AG04450 (cell line): Measurements from ENCODE around the gene NACC2. TPM values are rescaled to one million over a fixed set of nuclear protein-coding genes. Genes with fewer than 3 reads are reported as not detected.

Experiments
- CTCF ChIA-PET: fragments of 300-600, 350-600 bp; formaldehyde crosslinking; extraction: SDS; loops from one replicate; lab custom pipeline; 2022; ENCODE audit warnings: antibody characterized with exemption, inconsistent platforms; lab: Charles Lee
- POLR2A ChIA-PET: fragments of 350-600 bp; formaldehyde crosslinking; extraction: SDS; loops from one replicate; lab custom pipeline; 2021; ENCODE audit warnings: antibody characterized with exemption, inconsistent platforms; lab: Yijun Ruan, JAX
- DNase-seq: peaks from one replicate; pipeline ENCODE4 v3.0.0-alpha.2; 2011; ENCODE audit warnings: low read depth, low spot score
- H3K27ac ChIP-seq: one replicate; pipeline ENCODE4 v1.5.1; 2012; ENCODE audit warnings: low read depth, low read length, control low read depth
- H3K27me3 ChIP-seq: one replicate; pipeline ENCODE4 v1.6.0; 2012; ENCODE audit warnings: low read length; ENCODE audit not compliant: control insufficient read depth, insufficient read depth
- H3K4me3 ChIP-seq: 2 replicates; pipeline ENCODE4 v1.5.1; 2011; ENCODE audit warnings: mild to moderate bottlenecking, low read depth, low read length, control low read depth
- H3K9me3 ChIP-seq: 2 replicates; pipeline ENCODE4 v1.5.1; 2012; ENCODE audit warnings: low read length; ENCODE audit not compliant: control insufficient read depth, insufficient read depth
- polyA plus RNA-seq: library from polyadenylated mRNA; depleted of rRNA; stranded (reverse); fragments of >200 nt; gene quantifications from 2 replicates; pipeline ENCODE4 v1.2.3, GENCODE V29; 2011
- TF ChIP-seq, protein P1 (sequence below): IDR thresholded peaks from 2 replicates; pipeline ENCODE4 v1.5.1; 2011; ENCODE audit warnings: low read depth, low read length, control low read depth, inconsistent platforms

Gene NACC2
- polyA plus RNA-seq, 1 experiment = 11.7 TPM

DNA sequence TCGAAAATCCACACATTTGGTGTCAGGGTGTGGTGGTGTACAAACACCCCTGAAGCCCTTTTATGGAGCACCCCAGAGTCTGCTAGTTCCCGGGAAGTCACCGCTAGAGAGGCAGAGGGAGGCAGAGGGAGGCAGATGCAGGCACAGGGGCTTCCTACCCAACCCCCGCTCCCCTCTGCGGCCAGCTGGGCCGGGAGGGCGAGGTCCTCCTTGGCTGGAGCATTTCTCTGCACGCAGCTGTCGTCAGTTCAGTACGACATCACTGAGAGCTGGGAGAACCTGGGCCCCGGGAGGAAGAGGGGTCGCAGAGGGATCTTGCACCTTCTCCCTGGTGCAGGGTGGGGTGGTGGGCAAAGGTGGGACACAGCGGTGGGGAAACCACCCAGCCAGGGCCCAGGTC is 118.1 kb downstream of the NACC2 start:
- Histone ChIP-seq H3K4me3 (no peak overlapping the region), H3K9me3 (no peaks in the 10 kb centered on the region; the same call in 1 of the 2 replicates), H3K27me3 (peaks cover 16% of the 10 kb centered on the region), H3K27ac (no peak overlapping the region)
- CTCF ChIA-PET = interaction anchor here (0.6 to 1.3 kb wide), 2 partner anchors 10 to 156 kb away, joined by 3 read pairs; no protein-coding TSS in a partner anchor
- POLR2A ChIA-PET = no interaction called here
- DNase-seq = no peak
- TF ChIP-seq, protein P1, sequence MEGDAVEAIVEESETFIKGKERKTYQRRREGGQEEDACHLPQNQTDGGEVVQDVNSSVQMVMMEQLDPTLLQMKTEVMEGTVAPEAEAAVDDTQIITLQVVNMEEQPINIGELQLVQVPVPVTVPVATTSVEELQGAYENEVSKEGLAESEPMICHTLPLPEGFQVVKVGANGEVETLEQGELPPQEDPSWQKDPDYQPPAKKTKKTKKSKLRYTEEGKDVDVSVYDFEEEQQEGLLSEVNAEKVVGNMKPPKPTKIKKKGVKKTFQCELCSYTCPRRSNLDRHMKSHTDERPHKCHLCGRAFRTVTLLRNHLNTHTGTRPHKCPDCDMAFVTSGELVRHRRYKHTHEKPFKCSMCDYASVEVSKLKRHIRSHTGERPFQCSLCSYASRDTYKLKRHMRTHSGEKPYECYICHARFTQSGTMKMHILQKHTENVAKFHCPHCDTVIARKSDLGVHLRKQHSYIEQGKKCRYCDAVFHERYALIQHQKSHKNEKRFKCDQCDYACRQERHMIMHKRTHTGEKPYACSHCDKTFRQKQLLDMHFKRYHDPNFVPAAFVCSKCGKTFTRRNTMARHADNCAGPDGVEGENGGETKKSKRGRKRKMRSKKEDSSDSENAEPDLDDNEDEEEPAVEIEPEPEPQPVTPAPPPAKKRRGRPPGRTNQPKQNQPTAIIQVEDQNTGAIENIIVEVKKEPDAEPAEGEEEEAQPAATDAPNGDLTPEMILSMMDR = no peak

DNA sequence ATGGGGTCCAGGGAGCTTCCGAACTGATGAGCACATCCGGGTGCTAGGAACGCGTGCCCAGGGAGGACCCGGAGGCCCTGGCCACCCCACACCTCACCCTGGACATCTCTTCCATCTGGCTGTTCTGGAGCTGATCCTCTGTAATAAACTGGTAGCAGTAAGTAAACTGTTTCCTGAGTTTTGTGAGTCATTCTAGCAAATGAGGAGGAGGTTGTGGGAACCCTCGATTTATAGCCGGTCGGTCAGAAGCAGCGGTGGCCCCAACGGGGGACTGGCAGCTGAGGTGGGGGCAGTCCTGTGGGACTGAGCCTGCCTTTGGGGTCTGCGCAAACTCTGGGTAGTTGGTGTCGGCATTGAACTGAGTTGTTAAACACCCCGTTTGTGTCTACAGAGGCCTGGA is 118.6 kb downstream of the NACC2 start:
- TF ChIP-seq, protein P1 = no peak
- ChIA-PET POLR2A (no interaction called here), CTCF (interaction anchor here (0.6 to 1.5 kb wide), 3 partner anchors 9 to 157 kb away, joined by 3 to 6 read pairs (median 3); no protein-coding TSS in a partner anchor)
- no peak overlapping the region for H3K4me3 ChIP-seq
- no peak for DNase-seq
- H3K27ac ChIP-seq = no peak overlapping the region
- H3K27me3 ChIP-seq = peaks cover 17% of the 10 kb centered on the region
- peaks cover 2% of the 10 kb centered on the region; the same call in 1 of the 2 replicates for H3K9me3 ChIP-seq

DNA sequence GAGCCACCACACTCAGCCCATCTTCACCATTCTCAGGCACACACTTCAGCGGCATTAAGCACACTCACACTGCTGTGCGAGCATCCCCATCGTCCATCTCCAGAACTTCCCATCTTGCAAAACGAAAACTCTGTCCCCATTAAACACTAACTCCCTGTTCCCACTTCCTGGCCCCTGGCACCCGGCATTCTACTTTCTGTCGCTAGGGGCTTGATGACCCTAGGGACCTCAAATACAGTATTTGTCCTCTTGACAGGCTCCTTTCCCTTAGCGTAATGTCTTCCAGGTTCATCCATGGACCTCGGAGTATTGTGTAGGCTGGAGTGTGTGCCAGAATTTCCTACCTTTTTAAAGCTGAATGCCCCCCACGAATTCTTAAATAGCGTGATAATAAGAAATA is 119.3 kb downstream of the NACC2 start:
- ChIA-PET POLR2A (no interaction called here), CTCF (interaction anchor here (1.3 to 1.5 kb wide), 2 partner anchors 9 to 147 kb away, joined by 3 to 6 read pairs; no protein-coding TSS in a partner anchor)
- H3K27ac ChIP-seq = no peak overlapping the region
- TF ChIP-seq, protein P1 = no peak
- DNase-seq = no peak
- H3K27me3 ChIP-seq = peaks cover 21% of the 10 kb centered on the region
- H3K9me3 ChIP-seq = peaks cover 2% of the 10 kb centered on the region; the same call in 1 of the 2 replicates
- no peak overlapping the region for H3K4me3 ChIP-seq

DNA sequence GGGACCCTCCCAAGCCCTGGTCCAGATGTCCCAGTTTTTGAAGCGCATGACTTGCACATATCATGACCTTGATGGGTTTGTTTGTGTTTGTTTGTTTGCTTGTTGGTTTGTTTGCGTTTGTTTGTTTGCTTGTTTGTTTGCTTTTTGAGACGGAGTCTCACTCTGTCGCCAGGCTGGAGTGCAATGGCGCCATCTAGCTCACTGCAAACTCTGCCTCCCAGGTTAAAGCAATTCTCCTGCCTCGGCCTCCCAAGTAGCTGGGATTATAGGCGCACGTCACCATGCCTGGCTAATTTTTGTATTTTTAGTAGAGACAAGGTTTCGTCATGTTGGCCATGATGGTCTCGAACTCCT is 120.9 kb downstream of the NACC2 start:
- no peak overlapping the region for H3K4me3 ChIP-seq
- POLR2A ChIA-PET = no interaction called here
- no peak overlapping the region for H3K27ac ChIP-seq
- peaks cover 24% of the 10 kb centered on the region for H3K27me3 ChIP-seq
- no peak for DNase-seq
- CTCF ChIA-PET = no interaction called here
- peaks cover 2% of the 10 kb centered on the region; the same call in 1 of the 2 replicates for H3K9me3 ChIP-seq
- TF ChIP-seq, protein P1 = no peak

DNA sequence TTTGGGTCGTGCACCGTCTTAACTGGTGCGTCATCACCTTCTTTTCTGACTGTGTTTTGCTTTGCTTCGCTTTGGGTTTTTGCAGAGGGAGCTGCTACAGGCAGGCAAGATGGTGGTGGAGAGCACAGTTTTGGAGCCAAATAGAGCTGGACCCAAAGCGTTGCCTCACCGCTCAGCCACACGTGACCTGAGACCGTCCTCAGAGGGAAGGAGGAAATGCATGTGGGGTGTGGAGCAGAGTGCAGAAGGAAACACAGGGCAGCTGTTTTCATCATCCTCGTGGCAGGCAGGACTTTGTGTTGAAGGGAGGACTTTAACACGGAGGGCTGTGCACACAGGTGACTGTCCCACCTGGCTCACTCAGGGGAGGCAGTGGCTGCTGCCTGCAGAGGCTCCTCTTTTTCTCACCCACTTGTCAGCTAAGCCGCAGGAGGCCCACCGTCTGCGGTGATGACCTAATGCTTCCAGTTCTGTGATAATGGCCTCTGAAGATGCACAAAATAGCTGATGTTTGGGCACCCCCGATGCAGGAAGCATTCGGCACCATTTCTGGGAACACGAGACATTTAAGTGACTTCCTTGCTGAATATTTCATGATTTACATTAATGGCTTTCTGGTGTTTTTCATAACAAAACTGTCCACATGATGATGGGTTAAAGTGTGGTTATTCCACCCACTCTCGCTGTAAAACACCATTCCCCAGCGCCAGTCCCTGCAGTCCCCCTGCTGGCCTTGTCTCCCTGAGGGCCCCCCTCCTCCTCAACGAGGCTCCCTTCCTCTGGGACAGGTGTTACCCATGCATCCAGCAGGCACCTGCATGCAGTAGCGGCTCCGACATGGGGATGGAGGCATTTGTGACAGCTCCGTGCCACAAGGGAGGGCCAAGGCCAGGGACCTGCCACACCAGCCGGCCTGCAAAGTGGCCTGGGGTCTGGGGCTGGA is 121.5 kb downstream of the NACC2 start:
- ChIA-PET CTCF (interaction anchor here (1.2 kb wide), 1 partner anchor 116 kb away, joined by 3 read pairs; no protein-coding TSS in a partner anchor), POLR2A (no interaction called here)
- TF ChIP-seq, protein P1 = no peak
- no peak overlapping the region for H3K27ac ChIP-seq
- no peak overlapping the region for H3K4me3 ChIP-seq
- H3K27me3 ChIP-seq = peaks cover 19% of the 10 kb centered on the region
- no peak for DNase-seq
- peaks cover 2% of the 10 kb centered on the region; the same call in 1 of the 2 replicates for H3K9me3 ChIP-seq
